Inflammatory macrophage treated with lipopolysaccharide for 4 hours (primary cell): ENCODE results near the gene POLR2E.
A peak's percentile ranks its signal among the peaks of the same experiment; 100 is the strongest.

Source experiments
- DNase-seq: peaks from one replicate; pipeline ENCODE4 v3.0.0-alpha.2; 2020

Gene POLR2E

GRCh38 chr19:1093330-1093729 lies 1.8 kb downstream of the POLR2E start:
- DNase-seq = no peak

- no peak for DNase-seq
Observed at GRCh38 chr19:1091544-1092175, 3.5 kb downstream of the POLR2E start.

GRCh38 chr19:1090731-1091543 lies 4.2 kb downstream of the POLR2E start:
- no peak for DNase-seq

- DNase-seq = no peak
Observed at GRCh38 chr19:1089891-1090290, 5.3 kb downstream of the POLR2E start.

- DNase-seq = no peak
Observed at GRCh38 chr19:1089126-1089771, 5.9 kb downstream of the POLR2E start.

GRCh38 chr19:1088416-1089010 lies 6.7 kb downstream of the POLR2E start:
- DNase-seq = peak; percentile 77

- peak; percentile 95 for DNase-seq
Observed at GRCh38 chr19:1087813-1088415, 7.3 kb downstream of the POLR2E start.

GRCh38 chr19:1086613-1087012 lies 8.6 kb downstream of the POLR2E start:
- no peak for DNase-seq

- no peak for DNase-seq
Observed at GRCh38 chr19:1085676-1086442, 9.3 kb downstream of the POLR2E start.

GRCh38 chr19:1085053-1085658 lies 10.0 kb downstream of the POLR2E start:
- DNase-seq = no peak

GRCh38 chr19:1084024-1084868 lies 10.9 kb downstream of the POLR2E start:
- DNase-seq = no peak

- no peak for DNase-seq
Observed at GRCh38 chr19:1082928-1083816, 12.0 kb downstream of the POLR2E start.

GRCh38 chr19:1082165-1082927 lies 12.8 kb downstream of the POLR2E start:
- DNase-seq = peak; percentile 35

- no peak for DNase-seq
Observed at GRCh38 chr19:1081301-1082164, 13.6 kb downstream of the POLR2E start.

- DNase-seq = no peak
Observed at GRCh38 chr19:1080360-1081161, 14.6 kb downstream of the POLR2E start.

- DNase-seq = no peak
Observed at GRCh38 chr19:1079566-1080111, 15.5 kb downstream of the POLR2E start.

GRCh38 chr19:1076951-1077350 lies 18.2 kb downstream of the POLR2E start:
- peak; percentile 83 for DNase-seq
